Activated T-helper 9 cell treated with anti-CD3 and anti-CD28 coated beads, Interleukin-2, amount 50 U/mL, for 16 hours (primary cell): ENCODE data around the gene SLC15A2.
"Not testable (repeated sequence)": the region's sequence is repeated elsewhere in the genome, so short reads cannot be mapped to it uniquely, and the experiment has no call there.

ENCODE experiments used
- DNase-seq: peaks from one replicate; pipeline ENCODE4 v3.0.0-alpha.2; 2020; ENCODE audit warnings: low read depth

The SLC15A2 gene, protein sequence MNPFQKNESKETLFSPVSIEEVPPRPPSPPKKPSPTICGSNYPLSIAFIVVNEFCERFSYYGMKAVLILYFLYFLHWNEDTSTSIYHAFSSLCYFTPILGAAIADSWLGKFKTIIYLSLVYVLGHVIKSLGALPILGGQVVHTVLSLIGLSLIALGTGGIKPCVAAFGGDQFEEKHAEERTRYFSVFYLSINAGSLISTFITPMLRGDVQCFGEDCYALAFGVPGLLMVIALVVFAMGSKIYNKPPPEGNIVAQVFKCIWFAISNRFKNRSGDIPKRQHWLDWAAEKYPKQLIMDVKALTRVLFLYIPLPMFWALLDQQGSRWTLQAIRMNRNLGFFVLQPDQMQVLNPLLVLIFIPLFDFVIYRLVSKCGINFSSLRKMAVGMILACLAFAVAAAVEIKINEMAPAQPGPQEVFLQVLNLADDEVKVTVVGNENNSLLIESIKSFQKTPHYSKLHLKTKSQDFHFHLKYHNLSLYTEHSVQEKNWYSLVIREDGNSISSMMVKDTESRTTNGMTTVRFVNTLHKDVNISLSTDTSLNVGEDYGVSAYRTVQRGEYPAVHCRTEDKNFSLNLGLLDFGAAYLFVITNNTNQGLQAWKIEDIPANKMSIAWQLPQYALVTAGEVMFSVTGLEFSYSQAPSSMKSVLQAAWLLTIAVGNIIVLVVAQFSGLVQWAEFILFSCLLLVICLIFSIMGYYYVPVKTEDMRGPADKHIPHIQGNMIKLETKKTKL

DNA sequence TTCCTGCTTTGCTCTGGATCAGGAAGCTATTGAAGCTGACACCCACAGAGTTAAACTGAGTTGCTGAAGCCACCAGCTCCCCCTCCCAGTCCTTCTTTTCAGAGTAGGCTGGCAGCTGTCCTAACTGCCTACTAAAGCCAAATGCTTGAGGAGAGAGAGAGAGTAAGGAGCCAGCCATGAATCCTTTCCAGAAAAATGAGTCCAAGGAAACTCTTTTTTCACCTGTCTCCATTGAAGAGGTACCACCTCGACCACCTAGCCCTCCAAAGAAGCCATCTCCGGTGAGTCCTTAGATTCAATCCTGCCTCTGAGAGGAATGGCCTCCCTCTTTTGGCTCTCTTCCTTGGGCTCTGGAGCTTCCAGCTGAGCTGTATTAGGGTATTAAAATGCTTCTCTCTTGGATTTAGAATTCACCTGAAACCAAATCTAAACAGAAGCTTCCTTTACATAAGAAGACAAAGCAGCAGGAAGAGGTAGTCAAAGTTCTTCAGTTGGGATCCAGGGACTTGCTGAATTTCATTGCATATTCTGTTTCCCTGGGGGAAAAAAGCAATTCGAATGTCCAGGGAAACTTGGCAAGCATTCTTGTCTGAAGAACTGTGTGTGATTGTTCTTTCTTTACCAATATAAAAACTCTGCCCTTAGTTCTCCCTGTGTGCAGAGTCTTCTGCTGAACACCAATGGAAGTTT, at the start of gene SLC15A2:
Gene SLC15A2, plus strand, starts transcription at position 101 of the 690 bp plus-strand sequence. Its CDS starts 76 bp downstream, at position 177.
- no peak for DNase-seq

DNA sequence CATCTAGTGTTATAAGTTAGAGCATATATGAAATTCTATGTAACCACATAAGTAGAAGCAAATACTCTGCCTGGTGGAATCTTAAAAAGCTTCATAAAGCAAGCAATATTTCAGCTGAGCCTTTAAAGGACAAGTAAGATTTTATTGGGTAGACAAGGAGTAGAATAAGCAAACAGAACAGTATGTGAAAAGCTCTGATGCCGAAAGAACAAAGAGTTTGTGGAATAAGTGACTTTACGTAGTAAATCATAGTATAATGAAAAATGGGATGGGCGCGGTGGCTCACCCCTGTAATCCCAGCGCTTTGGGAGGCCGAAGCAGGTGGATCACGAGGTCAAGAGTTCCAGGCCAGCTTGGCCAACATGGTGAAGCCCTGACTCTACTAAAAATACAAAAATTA, 49.3 kb upstream of the SLC15A2 start:
- no peak for DNase-seq

- no peak for DNase-seq
Measured at GRCh38 chr3:121852256-121852655, 41.9 kb upstream of the SLC15A2 start.

- no peak for DNase-seq
Measured at GRCh38 chr3:121855555-121855954, 38.6 kb upstream of the SLC15A2 start.

DNA sequence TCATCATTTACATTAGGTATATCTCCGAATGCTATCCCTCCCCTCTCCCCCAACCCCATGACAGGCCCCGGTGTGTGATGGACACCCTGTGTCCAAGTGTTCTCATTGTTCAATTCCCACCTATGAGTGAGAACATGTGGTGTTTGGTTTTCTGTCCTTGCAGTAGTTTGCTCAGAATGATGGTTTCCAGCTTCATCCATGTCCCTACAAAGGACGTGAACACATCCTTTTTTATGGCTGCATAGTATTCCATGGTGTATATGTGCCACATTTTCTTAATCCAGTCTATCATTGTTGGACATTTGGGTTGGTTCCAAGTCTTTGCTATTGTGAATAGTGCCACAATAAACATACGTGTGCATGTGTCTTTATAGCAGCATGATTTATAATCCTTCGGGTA, 36.4 kb upstream of the SLC15A2 start:
- not testable (repeated sequence) for DNase-seq

DNA sequence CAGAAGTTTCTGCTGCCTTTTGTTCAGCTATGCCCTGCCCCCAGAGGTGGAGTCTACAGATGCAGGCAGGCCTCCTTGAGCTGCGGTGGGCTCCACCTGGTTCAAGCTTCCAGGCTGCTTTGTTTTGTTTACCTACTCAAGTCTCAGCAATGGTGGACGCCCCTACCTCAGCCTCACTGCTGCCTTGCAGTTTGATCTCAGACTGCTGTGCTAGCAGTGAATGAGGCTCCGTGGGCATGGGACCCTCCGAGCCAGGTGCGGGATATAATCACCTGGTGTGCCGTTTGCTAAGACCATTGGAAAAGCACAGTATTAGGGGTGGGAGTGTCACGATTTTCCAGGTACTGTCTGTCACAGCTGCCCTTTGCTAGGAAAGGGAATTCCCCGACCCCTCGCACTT, 31.0 kb upstream of the SLC15A2 start:
- not testable (repeated sequence) for DNase-seq

DNA sequence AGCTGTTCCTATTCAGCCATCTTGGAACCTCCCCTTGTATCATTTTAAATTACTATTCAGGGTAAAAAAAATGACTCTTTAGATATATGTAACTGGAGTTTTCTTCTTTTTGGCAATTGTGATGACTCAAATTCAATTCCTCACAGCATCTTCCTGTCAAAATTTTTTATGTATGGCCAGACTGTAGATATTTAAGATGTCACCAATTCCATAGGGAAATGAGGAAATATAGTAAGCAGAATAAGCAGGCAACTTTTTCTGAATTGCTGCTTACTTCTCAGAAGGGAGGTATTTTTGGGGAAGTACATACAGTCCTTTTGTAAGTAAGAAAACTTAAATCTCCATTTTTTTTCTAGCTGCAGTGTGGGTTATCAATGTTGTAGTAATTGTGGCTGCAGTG, 30.4 kb upstream of the SLC15A2 start:
- no peak for DNase-seq

DNA sequence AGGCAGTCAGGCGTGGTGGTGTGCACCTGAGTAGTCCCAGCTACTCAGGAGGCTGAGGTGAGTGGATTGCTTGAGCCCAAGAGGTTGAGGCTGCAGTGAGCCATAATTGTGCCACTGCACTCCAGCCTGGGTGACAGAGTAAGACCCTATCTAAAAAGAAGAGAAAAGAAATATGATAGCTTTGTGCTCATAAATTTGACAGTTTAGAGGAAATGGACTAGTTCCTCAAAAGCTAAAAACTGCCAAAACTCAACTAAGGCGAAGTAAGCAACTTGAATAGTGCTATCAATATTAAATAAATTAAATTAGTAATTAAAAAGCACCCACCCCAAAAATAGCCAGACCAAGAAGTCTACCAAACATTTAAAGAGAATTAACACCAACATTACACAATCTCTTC, 24.5 kb upstream of the SLC15A2 start:
- DNase-seq: no peak

DNA sequence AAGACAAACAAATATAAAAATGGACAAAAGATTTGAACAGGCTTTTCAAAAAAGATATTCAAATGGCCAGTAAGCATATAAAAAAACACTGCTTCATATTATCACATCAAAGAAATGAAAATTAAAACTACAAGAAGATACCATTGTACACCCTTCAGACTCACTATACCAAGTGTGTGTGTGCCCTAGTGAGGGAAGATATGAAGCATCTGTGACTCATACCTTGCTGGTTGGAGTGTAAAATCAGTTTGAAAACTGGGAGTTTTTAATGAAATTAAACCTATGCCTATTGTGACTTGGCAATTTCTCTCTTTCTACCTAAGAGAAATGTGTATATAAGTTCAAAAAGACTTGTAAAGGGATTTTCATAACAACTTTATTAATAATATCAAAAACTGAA, 23.5 kb upstream of the SLC15A2 start:
- DNase-seq: no peak

GRCh38 chr3:121871430-121871829, 22.8 kb upstream of the SLC15A2 start:
- no peak for DNase-seq

DNA sequence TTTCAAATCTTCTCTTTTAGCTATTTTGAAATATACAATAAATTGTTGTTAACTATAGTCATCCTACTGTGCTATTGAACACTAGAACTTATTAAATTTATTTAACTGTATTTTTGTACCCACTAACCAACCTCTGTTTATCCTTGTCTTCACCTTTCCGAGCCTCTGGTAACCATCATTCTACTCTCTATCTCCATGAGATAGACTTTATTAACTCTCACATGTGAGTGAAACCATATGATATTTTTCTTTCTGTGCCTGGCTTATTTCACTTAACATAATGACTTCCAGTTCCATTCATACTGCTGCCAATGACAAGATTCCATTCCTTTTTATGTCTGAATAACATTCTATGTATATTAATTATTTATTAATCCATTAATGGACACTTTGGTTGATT, 15.8 kb upstream of the SLC15A2 start:
- DNase-seq: no peak

DNA sequence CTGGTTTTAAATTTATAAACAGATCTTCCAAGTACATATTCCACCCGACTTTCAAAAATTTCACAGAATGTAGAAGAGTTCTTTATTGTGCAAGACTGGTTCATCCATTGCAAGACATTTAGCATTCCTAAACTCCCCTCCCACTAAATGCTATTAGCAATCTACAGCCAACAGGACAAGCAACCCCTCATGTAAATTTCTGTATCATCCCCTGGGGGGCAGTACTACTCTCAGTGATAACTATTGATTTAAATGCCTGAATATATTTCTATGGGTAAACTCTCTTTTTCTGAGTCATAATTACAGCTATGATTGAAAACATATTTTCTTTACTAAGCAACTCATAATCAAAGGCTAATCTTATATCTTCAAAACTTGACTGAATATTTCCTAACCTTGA, 10.7 kb upstream of the SLC15A2 start:
- DNase-seq: no peak

DNA sequence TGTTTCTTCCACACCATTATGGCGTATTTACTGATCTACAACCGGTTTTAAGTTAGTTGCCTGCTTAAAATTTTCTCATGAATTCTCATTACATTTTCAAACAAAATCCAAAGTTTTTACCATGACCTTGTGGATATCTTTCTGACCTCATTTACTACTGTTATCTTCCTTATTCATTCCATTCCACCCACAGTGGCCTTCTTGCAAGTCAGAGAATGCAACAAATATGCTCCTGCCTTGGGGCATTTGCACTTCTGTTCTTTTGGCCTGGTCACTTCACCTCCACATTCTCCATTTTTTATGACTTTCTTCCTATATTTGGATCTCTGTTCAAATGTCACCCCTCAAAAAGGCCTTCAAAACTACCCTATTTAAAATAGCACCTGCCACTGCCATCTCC, 8.8 kb upstream of the SLC15A2 start:
- DNase-seq: no peak

DNA sequence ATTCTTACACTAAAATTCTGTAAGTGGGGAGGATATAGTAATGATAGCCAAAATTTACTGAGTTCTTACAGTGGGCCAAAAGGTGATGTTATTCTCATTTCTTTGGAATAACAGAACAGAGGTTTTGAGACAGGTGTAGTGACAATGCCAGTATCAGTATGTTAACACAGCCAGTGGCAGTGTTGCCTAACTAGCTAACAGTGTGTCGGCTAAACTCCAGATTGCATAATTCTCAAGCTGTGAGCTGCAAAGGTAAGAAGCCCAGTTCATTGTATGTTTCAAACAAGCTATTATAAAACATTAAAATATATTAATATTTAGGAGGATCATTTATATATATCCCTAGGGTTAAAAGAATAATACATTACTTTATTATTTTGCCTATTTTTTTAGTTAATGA, 920 bp downstream of the SLC15A2 start:
- no peak for DNase-seq

- no peak for DNase-seq
Measured at GRCh38 chr3:121895736-121896135, 1.5 kb downstream of the SLC15A2 start.

GRCh38 chr3:121896823-121897222, 2.6 kb downstream of the SLC15A2 start:
- no peak for DNase-seq

- no peak for DNase-seq
Measured at GRCh38 chr3:121897296-121897695, 3.1 kb downstream of the SLC15A2 start.

DNA sequence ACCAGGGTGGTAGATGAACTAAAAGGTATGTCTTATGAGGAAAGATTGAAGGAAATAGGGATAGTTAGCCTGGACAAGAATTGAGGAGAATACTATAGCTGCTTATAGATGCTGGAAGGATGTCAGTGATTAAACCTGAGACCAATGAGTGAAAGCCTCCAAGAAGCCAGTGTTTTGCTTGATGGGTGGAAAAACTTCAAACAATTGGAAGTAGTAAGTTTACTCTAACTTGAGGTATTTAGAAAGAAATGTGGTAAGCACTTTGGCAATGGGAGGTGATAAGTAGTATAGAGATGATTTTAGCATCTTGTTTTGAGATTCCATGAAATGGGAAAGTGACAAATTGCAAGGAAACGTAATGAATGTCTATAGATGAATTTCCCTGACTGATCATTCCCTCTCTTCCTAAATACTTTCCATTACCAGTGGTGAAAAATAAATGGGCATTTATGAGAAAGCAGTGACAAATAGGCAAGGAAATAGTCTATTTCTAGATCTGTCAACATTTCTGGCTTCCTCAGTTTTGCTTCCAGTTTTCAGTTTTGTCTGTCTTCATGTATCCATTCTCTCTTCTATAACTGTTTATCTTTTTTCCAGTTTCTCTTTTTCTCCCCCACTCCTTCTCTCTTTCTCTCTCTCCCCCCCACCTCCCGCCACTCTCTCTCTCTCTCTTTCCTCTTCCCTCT, 19.2 kb downstream of the SLC15A2 start:
- DNase-seq: no peak

DNA sequence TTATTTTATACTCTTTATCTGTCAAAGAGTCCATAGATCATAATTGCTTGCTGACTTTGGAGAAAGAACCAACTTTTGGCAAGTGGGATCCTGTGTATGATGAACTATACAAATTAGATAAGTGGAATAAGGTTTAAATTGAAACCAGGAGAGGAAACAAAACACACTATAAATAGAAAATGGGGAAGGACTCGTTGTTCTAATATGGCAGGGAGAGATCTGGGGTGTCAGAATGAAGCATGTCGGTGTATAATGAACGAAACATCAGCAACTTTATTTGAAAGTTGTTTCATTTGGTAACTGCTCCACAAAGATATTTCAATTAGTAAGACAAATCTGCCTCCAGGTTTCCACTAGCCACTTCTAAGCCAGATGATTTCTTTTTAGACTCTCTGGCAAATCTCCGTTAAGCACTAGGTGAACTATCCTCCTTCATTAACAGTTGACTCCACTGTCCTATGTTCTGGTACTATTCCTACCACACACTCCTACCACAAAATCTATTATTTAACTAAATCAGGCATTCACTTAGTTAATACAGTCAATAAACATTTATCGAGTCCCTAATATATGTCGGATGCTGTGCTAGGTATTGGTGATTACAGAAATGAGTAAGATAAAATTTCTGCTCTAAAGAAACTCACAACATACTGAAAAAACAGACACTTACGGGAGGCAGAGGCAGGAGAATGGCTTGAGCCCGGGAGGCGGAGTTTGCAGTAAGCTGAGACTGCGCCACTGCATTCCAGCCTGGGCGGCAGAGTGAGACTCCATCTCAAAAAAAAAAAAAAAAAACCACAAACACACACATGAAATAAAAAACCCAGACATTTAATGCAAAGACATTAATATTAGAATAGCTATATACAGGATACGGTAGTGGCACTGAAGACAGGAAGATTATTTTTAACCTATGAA, 20.1 kb downstream of the SLC15A2 start:
- DNase-seq: no peak

- no peak for DNase-seq
Measured at GRCh38 chr3:121916189-121916588, 22.0 kb downstream of the SLC15A2 start.

GRCh38 chr3:121918779-121919483, 24.7 kb downstream of the SLC15A2 start:
- DNase-seq: no peak
